Neural cell (in vitro differentiated cells): ENCODE results near the gene ZNF770. TPM values are rescaled to one million over a fixed set of nuclear protein-coding genes. Genes with fewer than 3 reads are reported as not detected.

Source experiments
- H2AFZ ChIP-seq: fragments of 200-600, 300-800 bp; sonication (generic), shearing (Covaris generic); 2 replicates; pipeline ENCODE4 v1.6.0; 2014; ENCODE audit warnings: low read depth, mild to moderate bottlenecking, antibody characterized with exemption, low read length, moderate library complexity
- H3F3A ChIP-seq: fragments of 200-600 bp; shearing (Covaris generic); 2 replicates; pipeline ENCODE4 v1.6.1; 2016; ENCODE audit warnings: mild to moderate bottlenecking, moderate library complexity, mixed read lengths, antibody characterized with exemption, low read length; ENCODE audit not compliant: insufficient read depth, poor library complexity, severe bottlenecking
- H3K27ac ChIP-seq: fragments of 200-600, 300-800 bp; sonication (generic), shearing (Covaris generic); 2 replicates; pipeline ENCODE4 v1.5.1; 2014; ENCODE audit warnings: mild to moderate bottlenecking, low read length, moderate library complexity
- H3K27me3 ChIP-seq: fragments of 300-800, 200-600 bp; sonication (generic), shearing (Covaris generic); 2 replicates; pipeline ENCODE4 v1.6.0; 2014; ENCODE audit warnings: mild to moderate bottlenecking, low read depth, low read length, moderate library complexity; ENCODE audit not compliant: insufficient read depth
- H3K36me3 ChIP-seq: fragments of 300-800, 200-600 bp; sonication (generic), shearing (Covaris generic); 2 replicates; pipeline ENCODE4 v1.5.1; 2014; ENCODE audit warnings: mild to moderate bottlenecking, antibody characterized with exemption, low read length, moderate library complexity; ENCODE audit not compliant: insufficient read depth
- H3K4me2 ChIP-seq: fragments of 300-800, 200-600 bp; sonication (generic), shearing (Covaris generic); 2 replicates; pipeline ENCODE4 v1.6.0; 2014; ENCODE audit warnings: mild to moderate bottlenecking, low read length
- H3K4me3 ChIP-seq: fragments of 300-800, 200-600 bp; sonication (generic), shearing (Covaris generic); 2 replicates; pipeline ENCODE4 v1.5.1; 2014; ENCODE audit warnings: mild to moderate bottlenecking, low read length, moderate library complexity
- H3K79me2 ChIP-seq: fragments of 200-600 bp; shearing (Covaris generic); replicated peaks from 2 replicates; pipeline ENCODE4 v1.6.0; 2014; ENCODE audit warnings: mild to moderate bottlenecking, low read length, moderate library complexity; ENCODE audit not compliant: insufficient read depth
- H3K9ac ChIP-seq: fragments of 300-800, 200-600 bp; sonication (generic), shearing (Covaris generic); 2 replicates; pipeline ENCODE4 v1.6.1; 2016; ENCODE audit warnings: mild to moderate bottlenecking, low read length, mixed read lengths
- H3K9me2 ChIP-seq: fragments of 200-600 bp; shearing (Covaris generic); 2 replicates; pipeline ENCODE4 v1.6.1; 2016; ENCODE audit warnings: mild to moderate bottlenecking, low read length, mixed read lengths; ENCODE audit not compliant: insufficient read depth
- H3K9me3 ChIP-seq: fragments of 200-600, 300-800 bp; sonication (generic), shearing (Covaris generic); 2 replicates; pipeline ENCODE4 v1.6.1; 2016; ENCODE audit warnings: mild to moderate bottlenecking, mixed run types, low read length, moderate library complexity, mixed read lengths
- H4K20me1 ChIP-seq: fragments of 200-600 bp; shearing (Covaris generic); 2 replicates; pipeline ENCODE4 v1.6.1; 2016; ENCODE audit warnings: mild to moderate bottlenecking, mixed run types; ENCODE audit not compliant: insufficient read depth
- CTCF ChIP-seq: fragments of 450-650 bp; IDR thresholded peaks from 2 replicates; pipeline ENCODE4 v1.5.1; 2014; ENCODE audit warnings: antibody characterized with exemption, mild to moderate bottlenecking, moderate library complexity; ENCODE audit not compliant: poor library complexity, severe bottlenecking
- EP300 ChIP-seq: fragments of 450-650 bp; conservative IDR thresholded peaks from 2 replicates; pipeline ENCODE4 v1.6.1; 2014; ENCODE audit warnings: antibody characterized with exemption, mild to moderate bottlenecking, moderate library complexity; ENCODE audit not compliant: poor library complexity, severe bottlenecking
- EZH2 ChIP-seq: fragments of 200-600, 300-800 bp; shearing (Covaris generic), sonication (generic); IDR thresholded peaks from 2 replicates; pipeline ENCODE4 v1.6.1; 2014; ENCODE audit warnings: antibody characterized with exemption, low read length, borderline replicate concordance, mild to moderate bottlenecking; ENCODE audit not compliant: insufficient read depth, poor library complexity, severe bottlenecking
- MXI1 ChIP-seq: fragments of 450-650 bp; conservative IDR thresholded peaks from 2 replicates; pipeline ENCODE4 v1.6.1; 2014; ENCODE audit warnings: antibody characterized with exemption, mild to moderate bottlenecking; ENCODE audit not compliant: poor library complexity, severe bottlenecking
- POLR2AphosphoS5 ChIP-seq: IDR thresholded peaks from 2 replicates; pipeline ENCODE4 v1.6.1; 2012
- RAD21 ChIP-seq: fragments of 450-650 bp; conservative IDR thresholded peaks from 2 replicates; pipeline ENCODE4 v1.6.1; 2014; ENCODE audit warnings: antibody characterized with exemption, mild to moderate bottlenecking, moderate library complexity
- SMC3 ChIP-seq: fragments of 450-650 bp; conservative IDR thresholded peaks from 2 replicates; pipeline ENCODE4 v1.6.1; 2014; ENCODE audit warnings: antibody characterized with exemption, mild to moderate bottlenecking, moderate library complexity; ENCODE audit not compliant: poor library complexity
- TAF1 ChIP-seq: IDR thresholded peaks from 2 replicates; pipeline ENCODE4 v1.6.1; 2012; ENCODE audit warnings: low read depth
- polyA plus RNA-seq: library from polyadenylated mRNA; depleted of rRNA; stranded (reverse); fragments of >200 nt; gene quantifications from 2 replicates; pipeline ENCODE4 v1.2.3, GENCODE V29; 2014
- TF ChIP-seq, protein P1 (sequence below): IDR thresholded peaks from 2 replicates; pipeline ENCODE4 v1.6.1; 2012; ENCODE audit warnings: borderline replicate concordance

The ZNF770 gene
- polyA plus RNA-seq, 1 donor from 2014 or later = 18.9 TPM

- Histone ChIP-seq H3K9me2 (no peaks in the 10 kb centered on the region), H3F3A (no peaks in the 10 kb centered on the region), H3K4me3 (peak overlapping the region; percentile 73), H2AFZ (no peak overlapping the region), H3K79me2 (peaks cover 35% of the 10 kb centered on the region), H3K4me2 (peak overlapping the region; percentile 61), H3K9me3 (no peaks in the 10 kb centered on the region), H3K27ac (no peak overlapping the region), H4K20me1 (no peaks in the 10 kb centered on the region), H3K27me3 (no peaks in the 10 kb centered on the region), H3K36me3 (no peaks in the 10 kb centered on the region), H3K9ac (peak overlapping the region; percentile 91)
- TF ChIP-seq CTCF (no peak), MXI1 (no peak)
Measured at GRCh38 chr15:34986326-34986725, 1.8 kb downstream of the ZNF770 start.

DNA sequence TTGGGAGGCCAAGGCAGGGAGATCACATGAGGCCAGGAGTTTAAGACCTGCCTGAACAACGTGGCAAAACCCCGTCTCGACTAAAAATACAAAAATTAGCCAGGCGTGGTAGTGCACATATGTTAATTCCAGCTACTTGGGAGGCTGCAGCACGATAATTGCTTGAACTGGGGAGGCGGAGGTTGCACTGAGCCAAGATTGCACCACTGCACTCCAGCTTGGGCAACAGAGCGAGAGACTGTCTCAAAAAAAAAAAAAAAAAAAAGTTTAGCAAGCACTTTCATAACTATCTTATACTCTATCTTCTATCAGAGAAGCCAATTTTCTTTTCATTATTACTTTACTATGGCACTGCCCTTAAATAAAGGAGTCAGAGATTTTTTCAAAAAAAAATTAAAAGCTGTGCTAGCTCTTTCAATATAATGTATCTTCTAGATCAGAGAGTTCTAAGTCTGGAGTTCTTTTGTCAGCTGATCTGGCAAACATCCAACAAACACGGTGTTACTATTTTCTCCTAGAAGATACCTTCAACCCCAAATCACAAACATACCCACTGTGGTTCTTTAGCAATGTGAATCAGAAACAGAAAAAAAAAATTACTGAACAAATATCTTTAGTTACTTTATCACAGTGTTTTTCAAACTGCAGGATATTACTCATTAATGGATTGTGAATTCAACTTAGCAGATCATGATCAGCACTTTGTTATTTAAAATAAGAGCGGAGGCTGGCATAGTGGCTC, 3.0 kb downstream of the ZNF770 start:
- Histone ChIP-seq H3K9me2 (no peaks in the 10 kb centered on the region), H2AFZ (no peak overlapping the region), H3K4me3 (peak overlapping the region; percentile 2), H3K9ac (no peak overlapping the region), H3K4me2 (no peak overlapping the region), H3F3A (no peaks in the 10 kb centered on the region), H3K79me2 (peaks cover 38% of the 10 kb centered on the region), H3K36me3 (no peaks in the 10 kb centered on the region), H4K20me1 (no peaks in the 10 kb centered on the region), H3K9me3 (no peaks in the 10 kb centered on the region), H3K27me3 (no peaks in the 10 kb centered on the region), H3K27ac (no peak overlapping the region)
- TF ChIP-seq SMC3 = no peak
- TF ChIP-seq POLR2AphosphoS5 = no peak
- no peak for TF ChIP-seq MXI1
- TF ChIP-seq, protein P1, sequence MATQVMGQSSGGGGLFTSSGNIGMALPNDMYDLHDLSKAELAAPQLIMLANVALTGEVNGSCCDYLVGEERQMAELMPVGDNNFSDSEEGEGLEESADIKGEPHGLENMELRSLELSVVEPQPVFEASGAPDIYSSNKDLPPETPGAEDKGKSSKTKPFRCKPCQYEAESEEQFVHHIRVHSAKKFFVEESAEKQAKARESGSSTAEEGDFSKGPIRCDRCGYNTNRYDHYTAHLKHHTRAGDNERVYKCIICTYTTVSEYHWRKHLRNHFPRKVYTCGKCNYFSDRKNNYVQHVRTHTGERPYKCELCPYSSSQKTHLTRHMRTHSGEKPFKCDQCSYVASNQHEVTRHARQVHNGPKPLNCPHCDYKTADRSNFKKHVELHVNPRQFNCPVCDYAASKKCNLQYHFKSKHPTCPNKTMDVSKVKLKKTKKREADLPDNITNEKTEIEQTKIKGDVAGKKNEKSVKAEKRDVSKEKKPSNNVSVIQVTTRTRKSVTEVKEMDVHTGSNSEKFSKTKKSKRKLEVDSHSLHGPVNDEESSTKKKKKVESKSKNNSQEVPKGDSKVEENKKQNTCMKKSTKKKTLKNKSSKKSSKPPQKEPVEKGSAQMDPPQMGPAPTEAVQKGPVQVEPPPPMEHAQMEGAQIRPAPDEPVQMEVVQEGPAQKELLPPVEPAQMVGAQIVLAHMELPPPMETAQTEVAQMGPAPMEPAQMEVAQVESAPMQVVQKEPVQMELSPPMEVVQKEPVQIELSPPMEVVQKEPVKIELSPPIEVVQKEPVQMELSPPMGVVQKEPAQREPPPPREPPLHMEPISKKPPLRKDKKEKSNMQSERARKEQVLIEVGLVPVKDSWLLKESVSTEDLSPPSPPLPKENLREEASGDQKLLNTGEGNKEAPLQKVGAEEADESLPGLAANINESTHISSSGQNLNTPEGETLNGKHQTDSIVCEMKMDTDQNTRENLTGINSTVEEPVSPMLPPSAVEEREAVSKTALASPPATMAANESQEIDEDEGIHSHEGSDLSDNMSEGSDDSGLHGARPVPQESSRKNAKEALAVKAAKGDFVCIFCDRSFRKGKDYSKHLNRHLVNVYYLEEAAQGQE = no peak
- TF ChIP-seq CTCF = no peak
- no peak for TF ChIP-seq EZH2
- no peak for TF ChIP-seq TAF1
- no peak for TF ChIP-seq RAD21
- TF ChIP-seq EP300 = no peak
